LNCaP clone FGC (cell line): ENCODE results near the gene SBK2.

Experiments used
- DNase-seq: peaks from one replicate; pipeline ENCODE4 v3.0.0-alpha.2; 2011; ENCODE audit warnings: low read depth
- H3K4me3 ChIP-seq: 2 replicates; pipeline ENCODE4 v1.5.1; 2011; ENCODE audit warnings: mild to moderate bottlenecking, low read depth, low read length, control low read depth
- CTCF ChIP-seq: IDR thresholded peaks from 2 replicates; pipeline ENCODE4 v1.5.1; 2012; ENCODE audit warnings: mild to moderate bottlenecking; ENCODE audit not compliant: control insufficient read depth, insufficient read depth; ENCODE audit errors: extremely low read depth

Gene SBK2

GRCh38 chr19:55567708-55568328 is 30.9 kb upstream of the SBK2 start:
- H3K4me3 ChIP-seq = no peak overlapping the region
- no peak for TF ChIP-seq CTCF
- DNase-seq = no peak

- no peak for DNase-seq
- no peak for TF ChIP-seq CTCF
- H3K4me3 ChIP-seq = no peak overlapping the region
Measured at GRCh38 chr19:55566823-55567222, 29.9 kb upstream of the SBK2 start.

- no peak for TF ChIP-seq CTCF
- DNase-seq = no peak
- H3K4me3 ChIP-seq = no peak overlapping the region
Measured at GRCh38 chr19:55563261-55563690, 26.3 kb upstream of the SBK2 start.

- DNase-seq = no peak
- H3K4me3 ChIP-seq = no peak overlapping the region
- no peak for TF ChIP-seq CTCF
Measured at GRCh38 chr19:55559684-55560083, 22.8 kb upstream of the SBK2 start.

- no peak for TF ChIP-seq CTCF
- H3K4me3 ChIP-seq = no peak overlapping the region
- DNase-seq = no peak
Measured at GRCh38 chr19:55554741-55555152, 17.8 kb upstream of the SBK2 start.

- no peak for DNase-seq
- TF ChIP-seq CTCF = no peak
- no peak overlapping the region for H3K4me3 ChIP-seq
Measured at GRCh38 chr19:55554302-55554701, 17.4 kb upstream of the SBK2 start.

- no peak for DNase-seq
- no peak for TF ChIP-seq CTCF
- no peak overlapping the region for H3K4me3 ChIP-seq
Measured at GRCh38 chr19:55553217-55554182, 16.6 kb upstream of the SBK2 start.
